ENCODE measurements around the gene COL1A2.
A peak's percentile ranks its signal among the peaks of the same experiment; 100 is the strongest.

COL1A2 gene

GRCh38 chr7:94439893-94440381 is 45.2 kb downstream of the COL1A2 start:
- no peak for DNase-seq

- DNase-seq = no peak
Measured at GRCh38 chr7:94440451-94441039, 45.9 kb downstream of the COL1A2 start.

DNA sequence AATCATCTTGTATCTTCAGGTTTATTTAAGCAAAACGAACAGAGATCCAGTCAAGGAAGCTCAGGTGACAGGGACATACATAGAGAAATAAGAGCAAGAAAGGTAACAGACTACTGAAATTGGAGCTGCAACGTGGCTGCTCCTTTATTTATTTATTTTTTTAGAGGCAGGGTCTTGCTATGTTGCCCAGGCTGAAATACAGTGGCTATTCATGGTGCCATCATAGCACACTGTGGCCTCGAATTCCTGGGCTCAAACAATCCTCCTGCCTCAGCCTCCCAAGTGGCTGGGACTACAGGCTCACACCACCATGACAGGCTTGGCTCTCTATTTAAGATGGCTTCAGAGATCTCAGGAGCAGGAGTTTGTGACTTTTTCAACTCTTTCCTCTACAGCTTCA is 46.4 kb downstream of the COL1A2 start:
- DNase-seq = no peak

DNA sequence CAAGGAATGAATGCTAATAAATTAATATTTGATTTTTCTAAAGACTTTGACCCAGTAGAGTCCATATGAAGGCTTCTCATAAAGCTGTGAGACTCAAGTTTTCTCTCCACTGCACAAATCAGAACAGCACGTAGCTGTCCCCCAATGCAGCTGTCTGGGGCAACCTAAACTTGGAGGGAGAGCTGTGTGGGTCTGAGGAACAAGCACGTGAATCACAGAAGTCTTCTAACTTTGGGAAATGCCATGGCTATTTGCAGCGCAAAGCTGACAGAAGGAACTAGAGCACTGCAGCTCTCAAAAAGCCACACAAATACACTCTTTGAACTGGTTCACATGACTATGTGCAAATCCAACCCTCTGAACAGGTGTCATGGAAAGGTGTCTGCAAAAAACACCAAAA is 47.9 kb downstream of the COL1A2 start:
- no peak for DNase-seq

- peak; percentile 91 for DNase-seq
Measured at GRCh38 chr7:94444813-94445212, 50.1 kb downstream of the COL1A2 start.

DNA sequence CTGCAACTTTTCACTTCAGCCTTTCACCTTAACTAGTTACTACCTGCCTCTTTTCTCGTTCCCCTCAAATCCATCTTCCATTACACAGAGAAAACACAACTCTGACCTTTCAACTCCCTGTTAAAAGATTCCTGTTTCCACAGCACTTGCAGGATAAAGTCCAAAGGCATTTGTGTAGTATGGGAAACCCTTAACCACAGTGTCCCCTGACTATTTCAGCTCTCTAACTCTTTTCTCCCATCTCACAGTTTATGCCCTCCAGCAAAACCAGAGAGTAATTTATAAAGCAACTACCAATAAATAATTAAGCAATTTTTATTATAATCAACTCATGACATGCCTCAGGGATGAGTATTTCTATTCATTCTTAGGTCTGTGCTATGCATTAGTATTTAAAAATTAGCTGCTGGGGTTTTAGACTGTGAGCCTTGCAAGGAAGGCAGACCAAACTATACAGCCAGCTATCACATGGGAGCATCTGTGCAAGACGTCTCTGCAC is 51.0 kb downstream of the COL1A2 start:
- DNase-seq = no peak

- no peak for DNase-seq
Measured at GRCh38 chr7:94446308-94446707, 51.6 kb downstream of the COL1A2 start.

- peak; percentile 33 for DNase-seq
Measured at GRCh38 chr7:94449151-94449725, 54.5 kb downstream of the COL1A2 start.

DNA sequence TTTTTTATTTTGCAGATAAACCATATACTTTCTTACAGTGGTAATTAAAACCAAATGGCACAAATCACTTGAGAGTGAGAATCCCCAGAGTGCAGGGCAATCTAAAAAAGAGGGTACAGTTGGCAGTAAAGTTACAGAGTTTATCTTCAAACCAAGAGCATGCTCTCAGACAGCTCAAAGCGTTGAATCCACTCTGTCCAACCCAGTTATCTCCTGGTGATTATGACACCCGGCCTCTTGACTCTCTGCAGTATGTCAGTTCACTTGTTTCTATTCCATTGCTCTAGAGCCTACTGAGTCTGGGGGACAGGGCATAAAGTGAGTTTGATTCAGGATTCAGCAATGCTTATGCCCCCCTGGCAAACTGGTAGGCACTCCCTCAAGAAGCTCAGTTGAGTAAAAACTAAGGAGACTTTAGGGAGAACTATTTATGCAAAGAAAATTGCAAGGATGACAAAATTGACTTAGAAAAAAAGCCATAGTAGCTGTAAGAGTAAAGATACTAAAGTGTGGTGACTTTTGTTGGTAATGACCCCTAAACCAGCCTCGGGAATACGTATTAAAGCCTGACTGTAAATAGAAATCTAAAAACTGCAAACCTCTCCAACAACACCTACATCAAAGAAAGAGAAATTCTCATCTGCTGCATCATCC is 55.5 kb downstream of the COL1A2 start:
- DNase-seq = no peak

DNA sequence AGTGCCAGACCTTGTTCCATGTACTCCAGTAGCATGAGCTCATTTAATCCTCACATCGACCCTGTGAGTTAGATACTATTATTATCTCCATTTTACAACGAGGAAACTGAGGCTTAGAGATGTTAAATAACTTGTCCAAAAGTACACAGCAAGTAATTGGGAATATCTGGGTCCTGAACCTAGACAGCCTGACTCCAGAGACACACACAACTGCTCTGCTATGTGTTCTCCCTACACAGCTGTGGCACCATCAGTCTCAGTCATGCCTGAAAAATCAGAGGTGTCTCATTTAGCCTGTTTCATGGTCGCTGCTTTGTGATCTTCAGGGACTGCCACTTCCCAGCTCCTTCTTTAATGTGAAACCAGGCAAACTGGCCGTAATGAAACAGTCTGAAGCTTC is 56.5 kb downstream of the COL1A2 start:
- DNase-seq = no peak

- DNase-seq = peak; percentile 92
Measured at GRCh38 chr7:94452239-94452638, 57.5 kb downstream of the COL1A2 start.

- no peak for DNase-seq
Measured at GRCh38 chr7:94453898-94454297, 59.2 kb downstream of the COL1A2 start.

DNA sequence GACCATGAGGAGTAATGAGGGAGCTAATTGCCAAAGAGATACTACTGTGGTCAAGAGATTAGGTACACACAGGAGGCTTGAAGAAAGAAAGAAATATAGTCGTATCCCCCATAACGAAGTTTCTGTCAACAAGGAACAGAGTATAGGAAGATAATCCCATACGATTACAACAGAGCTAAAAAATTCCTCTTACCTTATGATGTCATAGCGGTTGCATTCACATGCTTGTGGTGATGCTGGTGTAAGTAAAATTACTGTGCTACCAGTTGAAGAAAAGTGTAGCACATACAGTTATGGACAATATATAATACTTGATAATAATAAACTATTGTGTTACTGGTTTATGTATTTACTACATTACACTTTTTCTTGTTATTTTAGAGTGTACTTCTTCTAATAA is 63.3 kb downstream of the COL1A2 start:
- DNase-seq = no peak

DNA sequence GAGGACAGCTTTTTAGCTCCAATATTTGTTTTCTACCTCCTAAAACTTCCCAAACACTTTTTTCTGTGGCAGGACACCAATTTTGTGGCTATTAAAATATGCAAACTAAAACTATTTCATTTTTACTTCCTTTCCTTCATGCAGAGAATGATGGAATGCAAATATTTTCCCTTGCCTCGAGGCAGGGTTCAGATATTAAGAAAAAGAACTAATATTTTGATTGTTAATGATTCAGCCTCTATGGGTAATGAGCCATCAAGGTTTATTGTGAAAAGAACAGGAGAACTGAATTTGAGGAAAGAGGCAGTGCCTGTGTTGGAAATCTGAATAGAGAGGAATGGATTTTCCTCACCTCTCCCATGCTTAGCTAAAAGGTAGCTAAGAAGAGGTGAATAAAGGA is 71.8 kb downstream of the COL1A2 start:
- DNase-seq = no peak

- DNase-seq = no peak
Measured at GRCh38 chr7:94471604-94472003, 76.9 kb downstream of the COL1A2 start.

GRCh38 chr7:94472608-94473007 is 77.9 kb downstream of the COL1A2 start:
- DNase-seq = no peak

- DNase-seq = no peak
Measured at GRCh38 chr7:94476251-94476840, 81.7 kb downstream of the COL1A2 start.

GRCh38 chr7:94477878-94478277 is 83.2 kb downstream of the COL1A2 start:
- no peak for DNase-seq

GRCh38 chr7:94478648-94479214 is 84.0 kb downstream of the COL1A2 start:
- no peak for DNase-seq
